CD14-positive monocyte (primary cell): ENCODE results near the gene AMPD1. TPM values are rescaled to one million over a fixed set of nuclear protein-coding genes. Genes with fewer than 3 reads are reported as not detected.

ENCODE experiments used
- DNase-seq, 3 donors: peaks; one replicate each; pipeline ENCODE4 v3.0.0-alpha.2; 2011 to 2022
- H2AFZ ChIP-seq: 2 replicates; pipeline ENCODE4 v1.6.0; 2012; ENCODE audit warnings: mild to moderate bottlenecking, low read depth, low read length, inconsistent platforms; ENCODE audit not compliant: insufficient read depth, poor library complexity, severe bottlenecking
- H3K27ac ChIP-seq, 2 donors: 1 replicate in 1 of 2; 2 replicates in 1 of 2; pipeline ENCODE4 v1.5.1; 2012 to 2013; ENCODE audit warnings: low read length in 2 of 2, control low read depth in 1 of 2, inconsistent platforms in 1 of 2, low read depth in 1 of 2, mild to moderate bottlenecking in 1 of 2
- H3K27me3 ChIP-seq, 2 donors: one replicate each; pipeline versions ENCODE4 v1.6.0 to v1.6.1; 2011 to 2013; ENCODE audit warnings: low read length in 2 of 2; ENCODE audit not compliant: control insufficient read depth in 2 of 2, insufficient read depth in 2 of 2
- H3K36me3 ChIP-seq, 2 donors: replicated peaks in 1 of 2; 1 replicate in 1 of 2; 2 replicates in 1 of 2; pipeline versions ENCODE4 v1.5.1 to v1.6.1; 2012 to 2013; ENCODE audit warnings: low read length in 2 of 2, control low read depth in 1 of 2, inconsistent platforms in 1 of 2, mild to moderate bottlenecking in 1 of 2; ENCODE audit not compliant: insufficient read depth in 2 of 2, control insufficient read depth in 1 of 2
- H3K4me1 ChIP-seq, 2 donors: 1 replicate in 1 of 2; 2 replicates in 1 of 2; pipeline versions ENCODE4 v1.5.1 to v1.6.1; 2012 to 2013; ENCODE audit warnings: low read length in 2 of 2, control low read depth in 1 of 2, inconsistent platforms in 1 of 2, mild to moderate bottlenecking in 1 of 2, moderate library complexity in 1 of 2; ENCODE audit not compliant: insufficient read depth in 2 of 2, control insufficient read depth in 1 of 2
- H3K4me2 ChIP-seq: replicated peaks from 2 replicates; pipeline ENCODE3; 2012; ENCODE audit warnings: low read length, moderate library complexity, mild to moderate bottlenecking; ENCODE audit not compliant: poor library complexity, severe bottlenecking; ENCODE audit errors: extremely low read depth
- H3K4me3 ChIP-seq, 3 experiments: fragments of 200-600 bp in 1 of 3; sonication (generic) in 1 of 3; replicated peaks in 1 of 3; 1 replicate in 2 of 3; 2 replicates in 1 of 3; pipeline ENCODE4 v1.5.1; 2011 to 2013; ENCODE audit warnings: low read length in 3 of 3, mild to moderate bottlenecking in 3 of 3, control low read depth in 2 of 3, low read depth in 2 of 3, inconsistent platforms in 1 of 3, moderate library complexity in 1 of 3
- H3K79me2 ChIP-seq: 2 replicates; pipeline ENCODE4 v1.6.0; 2012; ENCODE audit warnings: mild to moderate bottlenecking, control low read depth, inconsistent platforms, low read length, moderate library complexity; ENCODE audit not compliant: insufficient read depth
- H3K9ac ChIP-seq: 2 replicates; pipeline ENCODE4 v1.6.0; 2017; ENCODE audit warnings: low read length, mild to moderate bottlenecking; ENCODE audit not compliant: insufficient read depth, poor library complexity, severe bottlenecking
- H3K9me3 ChIP-seq, 2 donors: replicated peaks in 1 of 2; 1 replicate in 1 of 2; 2 replicates in 1 of 2; pipeline versions ENCODE4 v1.5.1 to v1.6.1; 2012 to 2013; ENCODE audit warnings: low read length in 2 of 2, control low read depth in 1 of 2; ENCODE audit not compliant: control insufficient read depth in 1 of 2, insufficient read depth in 1 of 2
- H4K20me1 ChIP-seq: 2 replicates; pipeline ENCODE4 v1.6.0; 2012; ENCODE audit warnings: mild to moderate bottlenecking, low read length, control low read depth, moderate library complexity; ENCODE audit not compliant: insufficient read depth
- H3K27ac Mint-ChIP-seq, 7 donors: one replicate each; pipeline ENCODE4 v1.8.0; 2020; ENCODE audit warnings: mild to moderate bottlenecking in 7 of 7, mixed read lengths in 7 of 7, moderate library complexity in 6 of 7, inconsistent platforms in 2 of 7
- H3K27me3 Mint-ChIP-seq, 3 donors: one replicate each; pipeline ENCODE4 v1.8.0; 2021 to 2022; ENCODE audit warnings: low read depth in 3 of 3, mild to moderate bottlenecking in 3 of 3, mixed read lengths in 3 of 3, moderate library complexity in 3 of 3, inconsistent platforms in 1 of 3
- H3K36me3 Mint-ChIP-seq, 2 donors: one replicate each; pipeline ENCODE4 v1.8.0; 2020; ENCODE audit warnings: mixed read lengths in 2 of 2, inconsistent platforms in 1 of 2, mild to moderate bottlenecking in 1 of 2
- H3K4me1 Mint-ChIP-seq: one replicate; pipeline ENCODE4 v1.8.0; 2020; ENCODE audit warnings: mild to moderate bottlenecking, mixed read lengths
- H3K4me3 Mint-ChIP-seq, 2 donors: one replicate each; pipeline ENCODE4 v1.8.0; 2020; ENCODE audit warnings: mild to moderate bottlenecking in 2 of 2, mixed read lengths in 2 of 2, moderate library complexity in 1 of 2
- H3K9me3 Mint-ChIP-seq, 7 donors: one replicate each; pipeline ENCODE4 v1.8.0; 2020 to 2022; ENCODE audit warnings: mixed read lengths in 7 of 7, mild to moderate bottlenecking in 6 of 7, moderate library complexity in 6 of 7, inconsistent platforms in 2 of 7
- CTCF ChIP-seq: fragments of 200-600 bp; IDR thresholded peaks from one replicate; pipeline ENCODE4 v1.8.0; 2022; ENCODE audit warnings: antibody characterized with exemption, mild to moderate bottlenecking
- WGBS: methylation state at CpG from one replicate; pipeline ENCODE4 v1.1.5; 2013; ENCODE audit warnings: missing lambda C conversion rate; ENCODE audit not compliant: insufficient coverage; 5-methylcytosine and 5-hydroxymethylcytosine counted together
- intact Hi-C, 2 donors: fragments of 100-400 bp; cut with micrococcal nuclease; formaldehyde crosslinking; loops; one replicate each; pipeline versions ENCODE4 v1.15.0 to v1.15.1; 2023
- polyA plus RNA-seq, 3 donors: library from polyadenylated mRNA; depleted of rRNA in 1 of 3; unstranded in 2 of 3; stranded (reverse) in 1 of 3; fragments of 300-500 nt in 2 of 3; fragments of >200 nt in 1 of 3; fragmentation: Illumina TruSeq in 2 of 3; gene quantifications; 1 replicate in 2 of 3; 2 replicates in 1 of 3; pipeline ENCODE4 v1.2.3, GENCODE V29; 2012 to 2021

The AMPD1 gene
- polyA plus RNA-seq, 3 donors, result not detected

- no peak overlapping the region for H3K4me3 ChIP-seq
- H2AFZ ChIP-seq, result no peak overlapping the region
- no peaks in the 10 kb centered on the region for H3K36me3 ChIP-seq
- peaks cover 0 to 2% of the 10 kb centered on the region in 2 donors for H3K36me3 Mint-ChIP-seq
- no peak overlapping the region for H3K27ac Mint-ChIP-seq
- H3K4me1 Mint-ChIP-seq, result peaks cover 13% of the 10 kb centered on the region
- H3K4me1 ChIP-seq, result peaks cover 10 to 14% of the 10 kb centered on the region in 2 donors
- no peak overlapping the region for H3K27ac ChIP-seq
- H3K9ac ChIP-seq, result no peak overlapping the region
- TF ChIP-seq CTCF, result no peak
- H3K27me3 ChIP-seq, result peaks cover 4 to 27% of the 10 kb centered on the region in 2 donors
- intact Hi-C loops, result loop anchor here in 1 of 2 donors (10.0 kb wide), 1 partner anchor 84 kb away; the partner anchor contains the start of gene BCAS2
- H3K4me2 ChIP-seq, result no peak overlapping the region
- H3K9me3 ChIP-seq, result no peaks in the 10 kb centered on the region
- DNase-seq, result no peak
- no peaks in the 10 kb centered on the region for H4K20me1 ChIP-seq
- peaks cover 22 to 41% (median 29%) of the 10 kb centered on the region in 3 donors for H3K27me3 Mint-ChIP-seq
- no peaks in the 10 kb centered on the region for H3K79me2 ChIP-seq
- peak overlapping the region in 1 of 2 donors; percentile 43 for H3K4me3 Mint-ChIP-seq
- H3K9me3 Mint-ChIP-seq, result peaks cover 0 to 6% (median 0%) of the 10 kb centered on the region in 7 donors
- 33% methylated on average over 1 of the region's 4 CpGs for WGBS
These were observed 27.0 kb downstream of the AMPD1 start for GRCh38 chr1:114668373-114668772.

DNA sequence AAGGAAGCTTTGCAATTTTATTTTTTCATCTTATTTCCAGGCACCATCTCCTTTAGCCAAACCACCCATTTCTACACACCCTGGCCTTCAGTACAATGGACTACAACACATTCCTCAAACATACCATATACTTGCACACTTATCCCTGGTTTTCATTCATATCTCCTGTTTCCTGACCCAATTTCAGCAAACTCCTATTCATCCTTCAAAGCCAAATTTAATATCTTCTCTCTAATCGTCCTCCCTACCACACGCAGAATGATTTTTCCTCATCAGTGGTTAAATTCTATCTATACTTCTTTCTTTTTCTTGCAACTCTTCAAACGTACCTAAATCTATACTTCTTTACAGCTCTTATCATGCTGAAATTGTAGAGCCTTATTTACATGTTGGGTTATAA, 28.4 kb downstream of the AMPD1 start:
- peaks cover 10 to 14% of the 10 kb centered on the region in 2 donors for H3K4me1 ChIP-seq
- H3K36me3 ChIP-seq, result no peaks in the 10 kb centered on the region
- 100% methylated on average over 2 of the region's 3 CpGs for WGBS
- H3K9me3 ChIP-seq, result no peaks in the 10 kb centered on the region
- Mint-ChIP-seq H3K9me3 (peaks cover 0 to 6% (median 0%) of the 10 kb centered on the region in 7 donors), H3K27ac (no peak overlapping the region), H3K4me3 (no peak overlapping the region), H3K27me3 (peaks cover 24 to 42% (median 30%) of the 10 kb centered on the region in 3 donors), H3K36me3 (peaks cover 0 to 2% of the 10 kb centered on the region in 2 donors), H3K4me1 (peaks cover 13% of the 10 kb centered on the region)
- TF ChIP-seq CTCF, result no peak
- H3K27ac ChIP-seq, result no peak overlapping the region
- no peaks in the 10 kb centered on the region for H4K20me1 ChIP-seq
- H3K4me2 ChIP-seq, result no peak overlapping the region
- no peak overlapping the region for H2AFZ ChIP-seq
- no peak for DNase-seq
- intact Hi-C loops, result loop anchor here in 1 of 2 donors (10.0 kb wide), 1 partner anchor 82 kb away; the partner anchor contains the start of gene BCAS2
- H3K4me3 ChIP-seq, result no peak overlapping the region
- no peaks in the 10 kb centered on the region for H3K79me2 ChIP-seq
- no peak overlapping the region for H3K9ac ChIP-seq
- peaks cover 4 to 28% of the 10 kb centered on the region in 2 donors for H3K27me3 ChIP-seq
